PFSK-1 (cell line): ENCODE measurements around the gene PALLD.

ENCODE experiments used
- POLR2AphosphoS5 ChIP-seq: IDR thresholded peaks from 2 replicates; pipeline ENCODE4 v1.6.1; 2012; ENCODE audit warnings: low read depth, mild to moderate bottlenecking, control low read depth, low read length, moderate library complexity
- REST ChIP-seq, 2 experiments: IDR thresholded peaks; 2 replicates each; pipeline versions ENCODE4 v1.6.1 to v1.8.0; 2011 to 2012; ENCODE audit warnings: low read depth in 2 of 2, low read length in 2 of 2, control low read depth in 1 of 2, inconsistent platforms in 1 of 2, mild to moderate bottlenecking in 1 of 2, moderate library complexity in 1 of 2; ENCODE audit not compliant: insufficient read depth in 1 of 2

- TF ChIP-seq POLR2AphosphoS5 = no peak
- TF ChIP-seq REST (IDR thresholded peaks at IDR 0.05; ENCODE audit: insufficient read depth in 1 of 2, low read depth in 2 of 2, low read length in 2 of 2) = no peak
Observed at GRCh38 chr4:168503652-168504362, 7.0 kb downstream of the PALLD start.
